Esophagus muscularis mucosa (tissue), 3 donors: ENCODE measurements around the gene BMX.

Source experiments
- CTCF ChIP-seq, 3 experiments: fragments of 200-600 bp in 2 of 3; fragments of 450-650 bp in 1 of 3; sonication (generic) in 2 of 3; IDR thresholded peaks; one replicate each; pipeline ENCODE4 v1.5.1; 2017 to 2019; ENCODE audit warnings: antibody characterized with exemption in 3 of 3, mild to moderate bottlenecking in 2 of 3, moderate library complexity in 1 of 3
- POLR2AphosphoS5 ChIP-seq, 2 donors: sonication (generic); formaldehyde crosslinking; IDR thresholded peaks; one replicate each; pipeline ENCODE4 v1.6.1; 2017; ENCODE audit warnings: antibody characterized with exemption in 2 of 2

GRCh38 chrX:15567886-15568616 lies 67.4 kb downstream of the BMX start:
- TF ChIP-seq CTCF (IDR thresholded peaks at IDR 0.05), result no peak
- no peak for TF ChIP-seq POLR2AphosphoS5 (IDR thresholded peaks at IDR 0.05)
